Fibroblast of peridontal ligament (primary cell): ENCODE data around the gene IFT88.

ENCODE experiments used
- DNase-seq: peaks from one replicate; pipeline ENCODE4 v3.0.0-alpha.2; 2010; ENCODE audit errors: extremely low read depth

Gene IFT88

DNA sequence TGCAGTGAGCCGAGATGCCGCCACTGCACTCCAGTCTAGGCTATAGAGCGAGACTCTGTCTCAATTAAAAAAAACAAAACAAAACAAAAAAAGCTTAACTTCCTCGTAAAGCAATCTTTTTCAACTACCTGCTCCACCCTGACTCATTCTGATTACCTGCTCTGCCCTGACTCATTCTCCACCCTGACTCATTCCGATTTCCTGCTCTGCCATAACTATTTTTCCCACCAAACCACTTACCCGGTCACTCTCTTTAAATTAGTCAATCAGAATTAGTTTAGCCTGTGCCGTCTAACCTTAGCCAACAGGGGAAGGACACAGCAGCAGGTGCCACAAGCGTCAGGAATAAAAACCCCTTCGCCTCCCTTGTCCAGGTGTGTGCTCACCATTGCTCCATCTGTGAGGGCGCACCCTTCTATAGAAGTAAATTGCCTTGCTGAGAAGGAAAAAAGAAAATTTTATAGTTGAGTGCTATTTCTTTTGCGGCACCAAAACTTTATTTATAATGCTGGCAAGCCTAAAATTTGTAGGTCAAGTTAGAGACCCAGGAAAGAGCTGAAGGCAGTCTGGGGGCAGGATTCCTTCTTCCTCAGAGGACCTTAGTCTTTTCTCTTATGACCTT lies 1.7 kb upstream of the IFT88 start:
- no peak for DNase-seq

DNA sequence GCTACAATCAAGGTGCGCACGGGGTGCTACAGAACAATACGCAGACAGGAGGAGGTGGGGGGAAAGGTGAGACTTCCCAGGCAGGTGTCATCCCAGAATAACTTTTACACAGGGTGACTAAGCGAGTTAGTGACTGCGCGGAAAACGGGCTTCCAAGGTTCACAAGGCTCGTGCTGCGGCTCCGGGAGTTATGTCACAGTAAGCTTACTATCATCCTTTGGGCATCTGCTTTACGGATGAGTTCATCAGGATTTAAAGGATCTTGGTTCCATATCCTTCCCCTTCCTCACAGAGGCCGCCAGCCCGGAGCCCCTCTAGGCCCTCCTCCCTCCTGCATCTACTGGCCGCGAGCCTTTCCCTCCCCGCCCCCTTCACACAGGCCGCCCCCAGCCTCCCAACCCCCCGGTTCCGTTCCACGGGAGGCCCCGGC lies 474 bp upstream of the IFT88 start:
- no peak for DNase-seq

DNA sequence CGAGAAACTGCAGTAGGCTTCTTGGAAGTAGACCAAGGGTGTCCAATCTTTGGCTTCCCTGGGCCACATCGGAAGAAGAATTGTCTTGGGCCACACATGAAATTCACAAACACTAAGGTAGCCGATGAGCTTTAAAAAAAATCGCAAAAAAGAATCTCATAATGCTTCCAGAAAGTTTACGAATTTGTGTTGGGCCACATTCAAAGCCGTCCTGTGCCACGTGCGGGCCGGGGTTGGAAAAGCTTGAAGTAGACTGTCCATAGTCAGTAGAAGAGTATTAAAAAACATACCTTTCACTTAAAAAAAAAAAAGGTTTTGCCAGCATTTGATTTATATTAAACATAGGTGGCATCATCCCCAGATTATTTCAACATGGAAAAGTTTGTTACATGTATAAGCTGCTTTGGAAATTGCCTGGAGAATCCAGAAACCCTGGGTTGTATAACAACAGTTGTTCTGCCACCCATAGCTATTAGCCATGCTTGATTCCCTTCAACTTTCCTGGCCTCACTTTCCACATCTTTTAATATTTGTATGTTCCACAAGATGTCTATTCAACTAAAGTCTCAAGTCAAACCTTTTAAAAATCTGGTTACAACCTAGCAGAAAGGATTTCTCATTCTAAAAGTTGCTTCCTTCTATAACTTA lies 1.0 kb downstream of the IFT88 start:
- peak; percentile 22 for DNase-seq

DNA sequence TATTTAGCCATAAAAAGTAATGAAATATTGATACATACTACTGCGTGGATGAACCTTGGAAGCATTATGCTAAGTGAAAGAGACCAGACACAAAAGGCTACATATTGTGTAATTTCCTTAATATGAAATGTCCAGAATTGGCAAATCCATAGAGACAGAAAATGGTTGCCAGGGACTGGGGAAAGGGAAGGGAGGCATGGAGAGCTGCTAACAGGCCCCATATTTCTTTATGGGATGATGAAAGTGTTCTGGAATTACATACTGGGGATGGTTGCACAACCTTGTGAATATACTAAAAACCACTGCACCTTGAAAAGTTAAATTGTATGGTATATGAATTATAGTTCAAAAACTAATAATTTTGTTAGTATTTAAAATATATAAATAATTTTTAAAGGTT lies 3.6 kb downstream of the IFT88 start:
- DNase-seq, result peak; percentile 48

DNA sequence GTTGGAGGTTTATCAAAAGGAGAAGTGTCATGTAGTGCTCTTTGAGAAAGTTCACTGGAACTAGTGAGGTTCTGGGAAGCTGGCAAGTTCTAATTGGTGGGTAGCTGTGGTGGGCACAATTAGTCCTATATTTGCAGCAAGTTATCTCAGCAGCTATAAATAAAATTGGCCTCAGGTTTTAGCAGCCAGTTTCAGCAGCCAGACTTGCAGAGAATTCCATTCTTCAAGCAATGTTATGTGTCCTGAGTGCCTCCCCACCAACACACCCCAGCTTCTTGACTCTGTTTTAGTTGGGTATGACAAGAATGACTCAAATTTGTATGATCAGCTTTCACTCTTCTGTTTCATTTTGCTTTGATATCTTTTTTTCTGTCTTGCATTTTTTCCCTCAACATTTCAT lies 4.7 kb downstream of the IFT88 start:
- DNase-seq, result no peak

DNA sequence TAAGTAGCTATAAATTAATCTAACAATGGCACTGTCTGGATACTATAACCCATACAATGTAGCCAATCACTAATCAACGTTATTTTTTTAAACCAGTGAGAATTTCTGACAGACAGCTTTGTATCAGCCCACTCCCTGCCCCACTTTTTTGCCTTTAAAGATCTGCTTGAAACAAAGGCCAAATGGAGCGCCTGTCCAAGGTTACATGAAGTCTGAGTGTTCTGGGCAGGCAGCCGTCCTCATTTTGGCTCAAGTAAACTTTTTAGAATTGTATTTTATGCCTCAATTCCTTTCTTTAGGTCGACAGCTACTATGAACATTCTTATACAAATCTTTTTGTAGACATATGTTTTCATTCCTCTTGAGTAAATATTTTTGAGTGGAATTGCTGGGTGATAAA lies 6.2 kb downstream of the IFT88 start:
- DNase-seq, result no peak

DNA sequence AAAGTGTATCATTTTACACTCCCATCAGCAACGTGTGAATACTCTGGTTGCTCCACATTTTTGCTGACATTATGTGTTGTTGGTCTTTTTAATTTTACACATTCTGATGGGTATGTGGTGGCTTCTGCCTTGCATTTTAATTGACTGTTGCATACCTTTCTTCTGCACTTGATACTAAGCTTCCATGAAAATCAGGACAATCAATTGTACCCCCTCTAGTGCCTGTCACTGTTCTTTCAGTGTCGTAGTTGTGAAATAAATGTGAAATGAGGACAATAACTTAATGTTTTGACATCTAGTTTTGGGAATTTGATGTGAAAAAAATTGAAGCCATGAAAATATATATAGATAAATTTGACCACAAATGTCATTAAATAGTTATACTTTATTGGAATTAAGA lies 6.7 kb downstream of the IFT88 start:
- no peak for DNase-seq

DNA sequence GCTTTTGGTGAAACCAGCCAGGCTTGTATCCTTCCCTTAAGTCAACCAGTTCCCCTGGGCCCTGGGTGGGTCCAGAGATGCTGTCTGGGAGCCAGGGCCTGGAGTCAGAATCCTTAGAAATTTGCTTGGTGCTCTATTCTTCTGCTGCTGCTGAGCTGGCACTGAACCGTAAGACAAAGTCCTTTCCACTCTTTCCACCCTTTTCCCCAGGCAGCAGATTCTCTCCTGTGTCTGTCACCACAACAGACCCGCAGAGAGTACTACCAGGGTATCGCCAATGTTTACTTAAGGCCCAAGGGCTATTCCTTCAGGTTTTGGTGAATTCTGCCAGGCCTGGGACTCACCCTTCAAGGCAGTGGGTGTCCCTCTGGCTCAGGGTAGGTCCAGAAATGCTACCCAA lies 12.2 kb downstream of the IFT88 start:
- DNase-seq, result no peak

DNA sequence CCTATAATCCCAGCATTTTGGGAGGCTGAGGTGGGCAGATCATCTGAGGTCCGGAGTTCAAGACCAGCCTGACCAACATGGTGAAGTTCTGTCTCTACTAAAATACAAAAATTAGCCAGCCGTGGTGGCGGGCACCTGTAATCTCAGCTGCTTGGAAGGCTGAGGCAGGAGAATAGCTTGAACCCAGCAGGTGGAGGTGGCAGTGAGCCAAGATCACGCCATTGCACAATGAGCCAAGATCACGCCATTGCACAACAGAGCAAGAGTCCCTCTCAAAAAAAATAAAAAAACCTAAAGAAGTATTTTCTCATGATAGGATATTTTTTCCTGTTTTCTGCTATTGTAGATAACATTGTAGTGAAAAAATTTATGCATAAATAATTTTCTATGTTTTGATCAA lies 13.3 kb downstream of the IFT88 start:
- no peak for DNase-seq

DNA sequence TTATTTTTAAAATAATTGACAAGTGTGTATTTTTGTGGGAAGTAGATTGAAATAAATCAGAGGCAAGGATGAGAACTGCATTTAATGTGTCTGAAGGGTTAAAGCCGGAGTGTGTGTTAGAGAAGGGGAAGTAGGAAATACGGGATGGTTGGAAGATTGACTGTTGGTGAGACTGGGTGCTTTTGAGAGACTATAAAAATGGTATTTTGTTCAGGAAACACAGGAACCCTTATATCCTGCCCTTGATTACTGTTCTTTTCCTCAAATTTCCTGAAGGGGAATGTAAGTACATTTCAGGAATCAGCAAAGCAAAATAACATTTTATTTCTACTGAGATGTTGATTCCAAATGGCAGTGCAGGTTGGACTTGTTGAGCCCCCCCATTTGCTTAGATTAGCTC lies 15.1 kb downstream of the IFT88 start:
- DNase-seq, result no peak

DNA sequence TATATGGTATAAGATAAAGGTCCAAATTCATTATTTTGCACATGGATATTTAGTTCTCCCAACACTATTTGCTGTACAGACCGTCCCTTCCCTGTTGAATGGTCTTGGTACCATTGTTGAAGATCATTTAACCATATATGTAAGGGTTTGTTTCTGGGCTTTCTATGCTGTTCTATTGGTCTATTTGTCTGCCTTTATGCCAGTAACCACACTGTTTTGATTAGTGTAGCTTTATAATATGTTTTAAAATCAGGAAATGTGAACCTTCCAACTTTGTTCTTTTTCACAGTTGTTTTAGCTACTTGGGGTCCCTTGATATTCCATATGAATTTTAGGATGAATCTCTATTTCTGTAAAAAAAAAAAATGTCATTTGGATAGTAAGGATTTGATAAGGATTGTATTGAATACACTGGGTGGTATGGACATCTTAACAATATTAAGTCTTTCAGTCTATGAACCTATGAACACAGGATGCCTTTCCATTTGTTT lies 16.9 kb downstream of the IFT88 start:
- no peak for DNase-seq

DNA sequence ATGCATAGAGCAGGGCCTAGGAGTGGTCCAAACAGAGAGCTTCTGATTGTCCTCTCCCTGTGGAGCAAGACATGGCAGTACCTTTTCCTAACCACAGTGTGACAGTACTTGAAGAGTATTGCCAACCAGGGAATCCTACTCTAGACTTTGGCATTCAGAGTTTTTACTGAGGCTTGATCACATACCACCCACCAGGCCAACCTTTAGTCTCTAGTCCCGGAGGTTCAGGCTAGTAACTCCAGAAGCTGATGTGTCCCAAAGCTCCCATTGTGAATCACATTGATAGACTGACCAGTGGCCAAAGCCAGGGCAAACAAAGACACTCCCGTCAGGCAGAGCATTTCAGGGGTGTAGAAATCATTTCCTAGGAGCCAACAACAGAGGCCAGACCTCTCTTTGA lies 18.4 kb downstream of the IFT88 start:
- DNase-seq, result no peak

DNA sequence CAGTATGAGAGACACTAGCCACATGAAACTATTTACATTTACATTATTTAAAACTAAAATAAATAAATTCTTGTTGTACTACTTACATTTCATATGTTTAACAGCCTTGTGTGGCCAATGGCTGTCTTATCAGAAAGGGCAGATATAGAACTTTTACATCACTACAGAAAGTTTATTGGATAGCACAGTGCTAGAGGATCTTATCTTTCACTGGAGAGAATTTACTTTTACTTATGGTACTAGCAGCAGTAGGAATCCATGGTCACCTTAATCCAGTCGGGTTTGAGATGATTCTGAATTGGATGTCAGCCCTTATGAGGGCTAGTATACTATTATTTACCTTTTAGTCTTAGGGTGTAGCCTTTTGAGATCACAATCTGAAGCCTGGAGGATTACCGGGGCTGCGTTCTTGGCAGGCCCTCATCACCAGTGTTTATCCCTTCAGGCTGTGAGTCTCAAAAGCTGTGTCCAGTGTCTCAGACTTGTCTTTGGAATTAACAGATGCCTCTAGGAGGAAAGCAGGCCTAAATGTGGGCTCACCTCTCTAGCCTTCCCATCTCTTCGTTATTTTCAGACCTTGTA lies 21.7 kb downstream of the IFT88 start:
- DNase-seq, result no peak

DNA sequence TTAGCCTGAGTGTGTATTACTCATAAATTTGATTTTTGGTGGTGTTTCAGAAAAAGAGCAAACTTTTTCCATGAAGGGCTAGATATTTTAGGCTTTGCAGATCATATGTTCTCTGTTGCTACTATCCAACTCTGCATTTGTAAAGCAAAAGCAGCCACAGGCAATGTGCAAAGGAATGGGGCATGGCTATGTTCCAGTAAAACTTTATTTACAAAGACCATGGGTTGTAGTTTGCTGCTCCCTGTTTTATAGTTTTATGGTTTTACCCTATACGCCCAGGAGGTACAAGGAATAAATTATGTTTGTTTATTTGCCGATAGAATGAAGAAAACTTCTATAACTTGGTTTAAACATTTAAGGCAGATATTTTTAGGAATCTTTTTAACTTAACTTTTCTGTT lies 23.6 kb downstream of the IFT88 start:
- no peak for DNase-seq

DNA sequence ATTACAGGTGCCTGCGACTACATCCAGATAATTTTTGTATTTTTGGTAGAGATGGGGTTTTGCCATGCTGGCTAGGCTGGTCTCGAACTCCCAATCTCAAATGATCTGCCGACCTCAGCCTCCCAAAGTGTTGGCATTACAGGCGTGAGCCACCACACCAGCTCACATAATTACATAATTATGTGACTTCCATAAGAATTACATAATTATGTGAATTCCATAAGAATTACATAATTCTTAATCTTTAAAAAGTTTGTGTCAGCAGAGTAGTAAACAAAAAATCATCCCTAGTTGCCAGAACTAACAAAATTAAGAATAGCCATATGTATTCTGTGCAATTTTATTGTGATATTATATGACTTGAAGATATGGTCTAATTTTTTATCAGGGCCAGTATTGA lies 25.6 kb downstream of the IFT88 start:
- no peak for DNase-seq

DNA sequence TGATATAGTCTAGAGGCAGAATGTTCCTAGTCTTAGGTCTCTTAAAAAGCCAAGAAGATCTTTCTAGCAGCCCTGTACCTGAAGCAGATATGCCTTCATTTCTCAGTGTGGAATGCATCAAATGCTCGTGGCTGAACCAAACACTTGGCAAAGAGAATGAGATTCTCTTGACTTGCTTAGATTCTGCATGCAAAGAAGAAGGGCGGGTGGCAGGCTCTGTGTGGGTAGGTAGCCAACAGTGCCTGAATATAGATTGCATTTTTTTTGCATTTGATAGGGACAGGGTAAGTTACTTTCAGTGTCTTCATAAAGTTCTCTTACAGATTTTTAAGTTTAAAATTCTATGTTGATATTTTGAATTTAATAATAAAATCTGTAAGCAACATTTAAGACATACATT lies 27.3 kb downstream of the IFT88 start:
- DNase-seq, result no peak

DNA sequence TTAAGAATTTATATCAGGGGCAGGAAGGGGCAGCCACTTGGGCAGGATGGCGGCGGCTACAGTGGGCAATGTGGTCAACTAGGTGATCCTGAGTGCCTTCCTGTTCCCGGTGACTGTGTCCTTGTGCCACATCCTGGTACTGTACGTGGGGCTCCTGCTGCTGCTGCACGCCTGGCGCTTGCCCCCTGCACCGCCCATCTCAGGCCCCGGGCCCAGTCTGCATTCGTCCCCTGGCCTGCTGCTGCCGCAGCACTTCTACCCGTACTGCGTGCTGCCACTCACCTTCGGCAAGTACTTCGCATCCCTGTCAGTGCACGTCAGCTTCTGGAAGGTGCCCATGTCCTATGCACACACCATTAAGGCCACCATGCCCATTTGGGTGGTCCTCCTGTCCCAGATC lies 40.1 kb downstream of the IFT88 start:
- DNase-seq, result no peak

DNA sequence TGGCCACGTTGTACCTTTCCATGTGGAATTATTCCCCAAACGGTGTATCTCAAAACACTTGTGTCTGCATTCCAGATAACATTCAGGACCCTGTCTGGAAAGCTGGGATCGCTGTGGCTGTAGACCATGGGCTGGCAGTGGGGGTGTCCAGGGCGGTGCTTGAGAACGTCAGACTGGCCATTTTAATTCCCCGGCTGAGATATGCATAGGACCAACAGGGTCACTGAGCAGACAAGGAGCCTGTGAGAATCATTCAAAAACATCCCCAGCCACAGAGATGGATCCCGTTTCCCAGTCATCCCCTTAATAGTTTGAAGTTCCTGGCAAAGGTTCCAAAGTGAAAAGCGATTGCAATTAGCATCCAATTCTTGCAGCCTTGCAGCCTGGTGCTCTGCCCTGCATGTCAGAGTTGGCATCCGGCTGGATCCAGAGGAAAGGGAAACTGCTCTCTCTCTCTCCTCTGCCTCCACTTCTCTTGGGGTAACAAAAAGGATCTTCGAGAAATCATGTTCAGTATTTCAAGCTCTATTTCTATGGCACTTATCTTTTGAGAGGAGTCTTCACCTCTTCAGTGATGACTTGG lies 41.6 kb downstream of the IFT88 start:
- peak; percentile 48 for DNase-seq

DNA sequence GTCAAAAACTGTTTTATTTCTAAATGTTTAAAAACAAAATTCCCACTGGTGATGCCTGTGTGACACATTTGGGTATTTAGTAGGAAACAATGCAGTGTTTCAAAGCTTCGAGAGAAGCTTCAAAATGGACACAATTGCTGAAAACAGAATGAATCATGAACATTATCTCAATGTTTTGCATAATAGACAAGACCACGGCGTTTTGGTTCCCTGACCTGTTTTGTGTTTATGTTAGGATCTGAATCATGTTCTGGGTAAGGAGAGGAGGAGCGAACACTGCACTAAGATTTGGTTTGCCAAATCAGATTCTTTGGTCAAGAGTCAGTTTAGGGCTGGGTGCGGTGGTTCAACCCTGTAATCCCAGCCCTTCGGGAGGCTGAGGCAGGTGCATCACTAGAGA lies 42.2 kb downstream of the IFT88 start:
- peak; percentile 86 for DNase-seq

DNA sequence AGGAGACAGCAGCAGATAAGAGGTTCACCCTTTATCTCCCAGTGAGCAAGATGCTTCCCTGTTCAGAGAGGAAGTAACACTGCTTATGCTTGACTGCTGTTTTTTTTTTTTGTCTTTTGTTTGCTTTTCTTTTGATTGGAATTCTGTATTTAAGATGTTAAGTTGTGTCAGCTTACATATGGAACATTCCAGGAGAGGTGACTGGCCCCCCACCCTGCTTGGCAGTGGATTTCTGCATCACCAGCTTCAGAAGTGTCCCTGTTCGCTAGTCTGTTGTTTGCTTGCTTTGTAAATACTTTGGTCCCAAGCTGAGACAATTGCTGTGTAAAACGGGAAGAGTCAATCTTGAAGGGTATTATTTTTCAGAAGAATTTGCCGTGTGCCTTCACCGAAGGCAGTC lies 43.0 kb downstream of the IFT88 start:
- DNase-seq, result no peak

DNA sequence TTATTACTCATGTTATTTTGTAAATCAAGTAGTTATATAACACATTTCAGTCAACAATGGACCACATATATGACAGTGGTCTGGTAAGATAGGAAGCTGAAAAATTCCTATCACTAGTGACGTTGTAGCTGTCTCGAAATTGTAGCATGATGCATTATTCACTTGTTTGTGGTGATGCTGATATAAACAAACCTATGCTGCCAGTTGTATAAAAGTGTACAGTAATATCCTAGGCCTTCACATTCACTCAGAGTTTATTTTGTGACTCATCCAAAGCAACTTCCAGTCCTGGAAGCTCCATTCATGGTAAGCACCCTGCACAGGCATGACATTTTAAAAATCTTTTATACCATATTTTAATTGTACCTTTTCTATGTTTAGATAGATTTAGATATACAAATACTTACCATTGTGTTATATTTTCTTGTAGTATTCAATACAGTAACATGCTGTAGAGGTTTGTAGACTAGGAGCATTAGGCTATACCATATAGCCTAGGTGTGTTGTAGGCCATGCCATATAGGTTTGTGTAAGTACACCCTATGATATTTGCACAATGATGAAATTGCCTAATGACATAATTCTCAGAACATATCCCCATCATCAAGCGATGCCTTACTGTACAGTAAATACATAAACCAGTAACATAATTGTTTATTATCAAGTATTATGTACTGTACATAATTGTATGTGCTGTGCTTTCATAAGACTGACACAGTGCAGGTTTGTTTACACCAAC lies 49.3 kb downstream of the IFT88 start:
- DNase-seq, result peak; percentile 86

DNA sequence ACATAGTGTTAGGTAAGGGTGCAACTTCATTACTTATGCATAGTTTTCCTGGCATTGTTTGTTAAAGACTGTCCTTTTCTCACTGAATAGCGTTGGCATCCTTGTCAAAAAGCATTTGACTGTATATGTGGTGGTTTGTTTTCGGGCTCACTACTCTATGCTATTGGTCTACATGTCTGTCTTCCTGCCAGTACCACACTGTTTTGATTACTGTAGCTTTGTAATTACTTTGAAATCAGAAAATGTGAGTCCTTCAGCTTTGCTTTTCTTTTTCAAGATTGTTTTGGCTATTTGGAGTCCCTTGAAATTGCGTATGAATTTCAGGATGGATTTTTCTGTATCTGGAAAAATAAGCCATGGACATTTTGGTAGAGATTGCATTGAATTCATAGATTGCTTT lies 56.0 kb downstream of the IFT88 start:
- no peak for DNase-seq
